Subcutaneous adipose tissue (tissue), 4 donors: Measurements from ENCODE around the gene MYMK. TPM values are rescaled to one million over a fixed set of nuclear protein-coding genes. Genes with fewer than 3 reads are reported as not detected.

Experiments
- CTCF ChIP-seq: fragments of 450-650 bp; IDR thresholded peaks from one replicate; pipeline ENCODE4 v1.5.1; 2016; ENCODE audit warnings: low read depth, mild to moderate bottlenecking, control low read depth, antibody characterized with exemption, moderate library complexity
- total RNA-seq, 4 donors: library from RNA; depleted of rRNA; stranded (reverse); fragments of >200 nt; gene quantifications; one replicate each; pipeline ENCODE4 v1.1.0, GENCODE V29; 2016

The MYMK gene
- total RNA-seq, 4 donors from 2014 or later = not detected

GRCh38 chr9:133554729-133555128 lies 30.0 kb upstream of the MYMK start:
- TF ChIP-seq CTCF = no peak

GRCh38 chr9:133553973-133554713 lies 29.4 kb upstream of the MYMK start:
- TF ChIP-seq CTCF = no peak

- no peak for TF ChIP-seq CTCF
These were observed 28.4 kb upstream of the MYMK start for GRCh38 chr9:133553123-133553522.

DNA sequence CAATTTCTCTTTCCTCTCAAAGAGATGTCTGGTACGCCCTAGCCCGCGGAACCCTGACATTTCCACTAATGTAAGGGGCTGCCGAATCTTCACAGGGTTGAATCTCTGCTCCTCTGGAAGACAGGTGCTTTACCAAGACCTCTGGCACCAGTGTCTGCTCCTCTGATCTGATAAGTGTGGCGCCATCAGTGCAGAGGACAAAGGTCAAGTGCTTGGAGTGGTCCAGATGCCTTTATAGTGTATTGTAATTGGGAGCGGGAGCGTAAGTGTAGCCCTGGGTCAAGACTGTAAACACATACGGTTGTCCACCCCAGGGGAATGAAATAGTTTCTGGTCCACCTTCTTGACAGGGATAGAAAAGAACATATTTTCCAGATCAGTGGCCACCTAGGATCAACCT lies 27.5 kb upstream of the MYMK start:
- no peak for TF ChIP-seq CTCF

GRCh38 chr9:133551446-133551845 lies 26.7 kb upstream of the MYMK start:
- no peak for TF ChIP-seq CTCF

DNA sequence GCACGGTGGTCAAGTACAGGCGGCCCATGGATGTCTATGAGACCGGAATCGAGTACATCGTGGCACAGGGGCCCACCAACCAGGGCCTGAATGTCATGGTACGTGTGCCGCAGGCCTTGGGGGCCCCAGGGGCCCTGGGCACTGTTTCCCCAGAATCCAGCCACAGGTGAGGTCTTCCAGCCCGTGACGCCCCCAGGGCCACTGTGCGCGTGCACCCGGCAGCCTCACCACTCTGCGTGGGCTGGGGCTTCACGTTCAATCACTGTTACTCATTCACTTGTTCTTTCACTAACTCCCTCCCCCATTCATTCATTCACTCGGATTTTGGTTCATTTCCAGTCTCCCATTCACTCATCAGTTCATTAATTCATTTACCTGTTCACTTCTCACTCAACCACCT lies 22.4 kb upstream of the MYMK start:
- TF ChIP-seq CTCF = no peak

- TF ChIP-seq CTCF = no peak
These were observed 21.5 kb upstream of the MYMK start for GRCh38 chr9:133546287-133546680.
